K562 (cell line): ENCODE results near the gene DNAH10. TPM values are rescaled to one million over a fixed set of nuclear protein-coding genes. Genes with fewer than 3 reads are reported as not detected.

Experiments used
- ATAC-seq: fragments of 200-7000 bp; cut with Tn5 transposase; 3 replicates; pipeline ENCODE4 v1.9.1; 2020; ENCODE audit warnings: moderate library complexity
- BruUV-seq: library from RNA; stranded (reverse); fragments of 400-500 nt; replicated peaks from 2 replicates; lab custom pipeline; 2021; lab: Mats Ljungman, UMichigan
- CTCF ChIA-PET: fragments of 300-600 bp; formaldehyde crosslinking; extraction: SDS; loops from one replicate; lab custom pipeline; 2021; ENCODE audit warnings: low intra/inter-chr PET ratio; lab: Yijun Ruan, JAX
- POLR2A ChIA-PET: fragments of 300-600, 350-650 bp; sonication (Branson Sonifier 250); formaldehyde crosslinking; extraction: SDS; loops from one replicate; lab custom pipeline; 2021; ENCODE audit warnings: antibody characterized with exemption, inconsistent platforms; lab: Yijun Ruan, JAX
- DNase-seq, 4 experiments: peaks; one replicate each; pipeline versions ENCODE4 v3.0.0 to v3.0.0-alpha.2; 2011 to 2018; ENCODE audit warnings: low spot score in 3 of 4, mixed read lengths in 3 of 4; ENCODE audit errors: extremely low read depth in 1 of 4
- FAIRE-seq: peaks from 2 replicates; lab custom pipeline; 2011; peaks lifted over from hg19 to GRCh38; lab: Jason Lieb, UNC
- H2AFZ ChIP-seq: 2 replicates; pipeline ENCODE4 v1.6.0; 2011; ENCODE audit warnings: low read depth, low read length, control low read depth, inconsistent platforms
- H3K27ac ChIP-seq: fragments of 200-600 bp; 3 replicates; pipeline ENCODE4 v1.8.0; 2011; ENCODE audit warnings: low read depth, mild to moderate bottlenecking, control low read depth, inconsistent platforms, low read length, moderate library complexity, mixed read lengths; ENCODE audit errors: extremely low read depth
- H3K27me3 ChIP-seq, 2 experiments: fragments of 300-600 bp in 1 of 2; 2 replicates in 1 of 2; 3 replicates in 1 of 2; pipeline versions ENCODE4 v1.6.0 to v1.8.0; 2011; ENCODE audit warnings: inconsistent platforms in 2 of 2, low read length in 2 of 2, mild to moderate bottlenecking in 1 of 2, mixed read lengths in 1 of 2, moderate library complexity in 1 of 2; ENCODE audit not compliant: control insufficient read depth in 2 of 2, insufficient read depth in 2 of 2
- H3K36me3 ChIP-seq: fragments of 300-600 bp; 3 replicates; pipeline ENCODE4 v1.8.0; 2011; ENCODE audit warnings: mild to moderate bottlenecking, low read length, inconsistent platforms; ENCODE audit not compliant: control insufficient read depth, insufficient read depth
- H3K4me1 ChIP-seq, 2 experiments: fragments of 200-600 bp in 1 of 2; replicated peaks in 1 of 2; 2 replicates in 1 of 2; 3 replicates in 1 of 2; pipeline versions ENCODE4 v1.5.1 to v1.8.0; 2011; ENCODE audit warnings: inconsistent platforms in 2 of 2, low read length in 2 of 2, mild to moderate bottlenecking in 1 of 2, mixed read lengths in 1 of 2, moderate library complexity in 1 of 2; ENCODE audit not compliant: control insufficient read depth in 2 of 2, insufficient read depth in 2 of 2
- H3K4me2 ChIP-seq: 2 replicates; pipeline ENCODE4 v1.6.1; 2011; ENCODE audit warnings: low read length, control low read depth, inconsistent platforms, mixed read lengths; ENCODE audit not compliant: insufficient read depth
- H3K4me3 ChIP-seq: fragments of 200-600 bp; sonication (generic), shearing (Covaris generic); 2 replicates; pipeline ENCODE4 v1.5.1; 2016; ENCODE audit warnings: control low read depth, inconsistent platforms
- H3K79me2 ChIP-seq: fragments of 200-600 bp; 3 replicates; pipeline ENCODE4 v1.8.0; 2011; ENCODE audit warnings: low read length, inconsistent platforms; ENCODE audit not compliant: control insufficient read depth, insufficient read depth
- H3K9ac ChIP-seq, 2 experiments: 2 replicates each; pipeline versions ENCODE4 v1.6.0 to v1.6.1; 2011; ENCODE audit warnings: low read depth in 2 of 2, low read length in 2 of 2, control low read depth in 1 of 2, inconsistent platforms in 1 of 2, mild to moderate bottlenecking in 1 of 2, mixed read lengths in 1 of 2; ENCODE audit not compliant: insufficient read depth in 1 of 2
- H3K9me1 ChIP-seq: one replicate; pipeline ENCODE4 v1.6.0; 2011; ENCODE audit warnings: inconsistent platforms, mild to moderate bottlenecking, low read length, moderate library complexity; ENCODE audit not compliant: control insufficient read depth, insufficient read depth
- H3K9me3 ChIP-seq: replicated peaks from 2 replicates; pipeline ENCODE4 v1.5.1; 2011; ENCODE audit warnings: low read depth, low read length, inconsistent platforms; ENCODE audit not compliant: control insufficient read depth, insufficient read depth
- H4K20me1 ChIP-seq: replicated peaks from 2 replicates; pipeline ENCODE4 v1.6.1; 2011; ENCODE audit warnings: low read length, inconsistent platforms, mixed read lengths; ENCODE audit not compliant: control insufficient read depth, insufficient read depth
- ARHGAP35 ChIP-seq: fragments of 450-650 bp; IDR thresholded peaks from 2 replicates; pipeline ENCODE4 v1.6.1; 2018; ENCODE audit not compliant: partially characterized antibody
- CBX5 ChIP-seq: IDR thresholded peaks from 2 replicates; pipeline ENCODE4 v1.6.1; 2014; ENCODE audit warnings: low read depth, borderline replicate concordance
- DPF2 ChIP-seq: fragments of 450-650 bp; IDR thresholded peaks from 2 replicates; pipeline ENCODE4 v1.6.1; 2016
- GATA2 ChIP-seq: sonication (generic); formaldehyde crosslinking; IDR thresholded peaks from 2 replicates; pipeline ENCODE4 v1.4.0; 2020; ENCODE audit warnings: mild to moderate bottlenecking, missing genetic modification reagents
- HNRNPUL1 ChIP-seq: fragments of 200-400 bp; formaldehyde crosslinking; IDR thresholded peaks from 2 replicates; pipeline ENCODE4 v1.6.1; 2017; ENCODE audit warnings: low read length
- PML ChIP-seq: IDR thresholded peaks from 2 replicates; pipeline ENCODE4 v1.6.1; 2012; ENCODE audit warnings: low read length, inconsistent platforms
- POLR2AphosphoS2 ChIP-seq: IDR thresholded peaks from 2 replicates; pipeline ENCODE4 v1.6.1; 2012; ENCODE audit warnings: low read length, improper control_type of control experiment
- SIN3A ChIP-seq, 2 experiments: fragments of 150-350 bp in 1 of 2; IDR thresholded peaks; 2 replicates each; pipeline ENCODE4 v1.6.1; 2011 to 2016; ENCODE audit warnings: borderline replicate concordance in 2 of 2, low read depth in 2 of 2, low read length in 2 of 2, mild to moderate bottlenecking in 2 of 2, moderate library complexity in 2 of 2; ENCODE audit not compliant: control insufficient read depth in 1 of 2
- SNAPC5 ChIP-seq: fragments of 250-450 bp; sonication (Bioruptor Pico); IDR thresholded peaks from 2 replicates; pipeline ENCODE4 v1.8.0; 2021; ENCODE audit warnings: moderate library complexity, mild to moderate bottlenecking, inconsistent platforms
- ZKSCAN3 ChIP-seq: fragments of 250-450 bp; sonication (Bioruptor Pico); IDR thresholded peaks from 2 replicates; pipeline ENCODE4 v1.4.0; 2020
- ZNF212 ChIP-seq: fragments of 450-650 bp; formaldehyde crosslinking; IDR thresholded peaks from 2 replicates; pipeline ENCODE4 v1.4.0; 2020; ENCODE audit warnings: mild to moderate bottlenecking
- ZNF586 ChIP-seq: fragments of 450-650 bp; formaldehyde crosslinking; conservative IDR thresholded peaks from 2 replicates; pipeline ENCODE4 v1.4.0; 2020; ENCODE audit warnings: mild to moderate bottlenecking, moderate library complexity
- WGBS: fragments of 100-300 bp; shearing (Covaris generic); methylation state at CpG from one replicate; pipeline ENCODE4 v1.1.6; 2016; ENCODE audit warnings: low coverage, mixed read lengths; ENCODE audit not compliant: insufficient coverage; ENCODE audit errors: missing lambda C conversion rate; 5-methylcytosine and 5-hydroxymethylcytosine counted together
- in situ Hi-C: fragments of 300-500 bp; cut with MboI; formaldehyde crosslinking; loops from 4 replicates; pipeline ENCODE4 v1.15.0; 2018; ENCODE audit warnings: inconsistent platforms, mixed read lengths
- intact Hi-C: fragments of 100-400 bp; cut with micrococcal nuclease; formaldehyde crosslinking; loops from 2 replicates; pipeline ENCODE4 v1.14.2; 2022
- polyA plus RNA-seq, 8 experiments: library from polyadenylated mRNA; depleted of rRNA in 4 of 8; stranded (reverse) in 5 of 8; unstranded in 3 of 8; fragments of >200 nt; fragmentation: Nextera tagmentation in 2 of 8; fragmentation: Illumina TruSeq in 1 of 8; extraction: Ambion mirVana in 2 of 8; extraction: Trizol in 1 of 8; gene quantifications; 2 replicates each; pipeline versions ENCODE4 v1.2.1 to v1.2.3, GENCODE V29; 2011 to 2014; ENCODE audit warnings: inconsistent platforms in 1 of 8, missing spikeins in 1 of 8
- total RNA-seq, 7 experiments: library from RNA; depleted of rRNA in 6 of 7; stranded (reverse); fragments of >200 nt in 6 of 7; fragmentation: Illumina TruSeq in 2 of 7; extraction: Trizol in 2 of 7; gene quantifications; 2 replicates each; pipeline versions ENCODE4 v1.2.1 to v1.2.3, GENCODE V29; 2011 to 2021; ENCODE audit warnings: low replicate concordance in 1 of 7
- TF ChIP-seq, protein P1 (sequence below): fragments of 200-600 bp; sonication (generic); IDR thresholded peaks from one replicate; pipeline ENCODE4 v1.6.1; 2012; ENCODE audit warnings: mild to moderate bottlenecking, low read depth, low read length, inconsistent platforms

DNAH10 gene
- total and polyA plus RNA-seq, 9 of the 15 experiments (the other 6 are each of a cell fraction or from before 2014, with no cell fraction given) = 0.01 to 0.06 (median 0.04) TPM; not detected in 1

- Histone ChIP-seq H3K4me1 (peaks cover 0 to 4% of the 10 kb centered on the region in 2 experiments; a peak in 4 of 5 replicates), H3K4me3 (no peak overlapping the region), H3K79me2 (no peaks in the 10 kb centered on the region), H3K36me3 (no peaks in the 10 kb centered on the region), H3K9me1 (no peaks in the 10 kb centered on the region), H3K27me3 (peaks cover 56 to 94% of the 10 kb centered on the region in 2 experiments), H3K4me2 (no peak overlapping the region), H3K9ac (no peak overlapping the region), H4K20me1 (peaks cover 10% of the 10 kb centered on the region), H3K27ac (no peak overlapping the region), H3K9me3 (no peaks in the 10 kb centered on the region), H2AFZ (no peak overlapping the region)
- ChIA-PET CTCF (no interaction called here), POLR2A (interaction anchor here (0.5 to 1.2 kb wide), 3 partner anchors 8 to 76 kb away, joined by 3 to 4 read pairs (median 3); no protein-coding TSS in a partner anchor)
- WGBS = 10% methylated on average over 9 of the region's 9 CpGs
- in situ Hi-C loops (no loop called here), intact Hi-C loops (loop anchor here (5.0 kb wide), 1 partner anchor 128 kb away; no protein-coding TSS in a partner anchor)
- no TSS peak for BruUV-seq
- FAIRE-seq = no peak
- no peak for ATAC-seq
- DNase-seq = no peak
- no peak for TF ChIP-seq POLR2AphosphoS2
- TF ChIP-seq GATA2 = no peak
- TF ChIP-seq, protein P1, sequence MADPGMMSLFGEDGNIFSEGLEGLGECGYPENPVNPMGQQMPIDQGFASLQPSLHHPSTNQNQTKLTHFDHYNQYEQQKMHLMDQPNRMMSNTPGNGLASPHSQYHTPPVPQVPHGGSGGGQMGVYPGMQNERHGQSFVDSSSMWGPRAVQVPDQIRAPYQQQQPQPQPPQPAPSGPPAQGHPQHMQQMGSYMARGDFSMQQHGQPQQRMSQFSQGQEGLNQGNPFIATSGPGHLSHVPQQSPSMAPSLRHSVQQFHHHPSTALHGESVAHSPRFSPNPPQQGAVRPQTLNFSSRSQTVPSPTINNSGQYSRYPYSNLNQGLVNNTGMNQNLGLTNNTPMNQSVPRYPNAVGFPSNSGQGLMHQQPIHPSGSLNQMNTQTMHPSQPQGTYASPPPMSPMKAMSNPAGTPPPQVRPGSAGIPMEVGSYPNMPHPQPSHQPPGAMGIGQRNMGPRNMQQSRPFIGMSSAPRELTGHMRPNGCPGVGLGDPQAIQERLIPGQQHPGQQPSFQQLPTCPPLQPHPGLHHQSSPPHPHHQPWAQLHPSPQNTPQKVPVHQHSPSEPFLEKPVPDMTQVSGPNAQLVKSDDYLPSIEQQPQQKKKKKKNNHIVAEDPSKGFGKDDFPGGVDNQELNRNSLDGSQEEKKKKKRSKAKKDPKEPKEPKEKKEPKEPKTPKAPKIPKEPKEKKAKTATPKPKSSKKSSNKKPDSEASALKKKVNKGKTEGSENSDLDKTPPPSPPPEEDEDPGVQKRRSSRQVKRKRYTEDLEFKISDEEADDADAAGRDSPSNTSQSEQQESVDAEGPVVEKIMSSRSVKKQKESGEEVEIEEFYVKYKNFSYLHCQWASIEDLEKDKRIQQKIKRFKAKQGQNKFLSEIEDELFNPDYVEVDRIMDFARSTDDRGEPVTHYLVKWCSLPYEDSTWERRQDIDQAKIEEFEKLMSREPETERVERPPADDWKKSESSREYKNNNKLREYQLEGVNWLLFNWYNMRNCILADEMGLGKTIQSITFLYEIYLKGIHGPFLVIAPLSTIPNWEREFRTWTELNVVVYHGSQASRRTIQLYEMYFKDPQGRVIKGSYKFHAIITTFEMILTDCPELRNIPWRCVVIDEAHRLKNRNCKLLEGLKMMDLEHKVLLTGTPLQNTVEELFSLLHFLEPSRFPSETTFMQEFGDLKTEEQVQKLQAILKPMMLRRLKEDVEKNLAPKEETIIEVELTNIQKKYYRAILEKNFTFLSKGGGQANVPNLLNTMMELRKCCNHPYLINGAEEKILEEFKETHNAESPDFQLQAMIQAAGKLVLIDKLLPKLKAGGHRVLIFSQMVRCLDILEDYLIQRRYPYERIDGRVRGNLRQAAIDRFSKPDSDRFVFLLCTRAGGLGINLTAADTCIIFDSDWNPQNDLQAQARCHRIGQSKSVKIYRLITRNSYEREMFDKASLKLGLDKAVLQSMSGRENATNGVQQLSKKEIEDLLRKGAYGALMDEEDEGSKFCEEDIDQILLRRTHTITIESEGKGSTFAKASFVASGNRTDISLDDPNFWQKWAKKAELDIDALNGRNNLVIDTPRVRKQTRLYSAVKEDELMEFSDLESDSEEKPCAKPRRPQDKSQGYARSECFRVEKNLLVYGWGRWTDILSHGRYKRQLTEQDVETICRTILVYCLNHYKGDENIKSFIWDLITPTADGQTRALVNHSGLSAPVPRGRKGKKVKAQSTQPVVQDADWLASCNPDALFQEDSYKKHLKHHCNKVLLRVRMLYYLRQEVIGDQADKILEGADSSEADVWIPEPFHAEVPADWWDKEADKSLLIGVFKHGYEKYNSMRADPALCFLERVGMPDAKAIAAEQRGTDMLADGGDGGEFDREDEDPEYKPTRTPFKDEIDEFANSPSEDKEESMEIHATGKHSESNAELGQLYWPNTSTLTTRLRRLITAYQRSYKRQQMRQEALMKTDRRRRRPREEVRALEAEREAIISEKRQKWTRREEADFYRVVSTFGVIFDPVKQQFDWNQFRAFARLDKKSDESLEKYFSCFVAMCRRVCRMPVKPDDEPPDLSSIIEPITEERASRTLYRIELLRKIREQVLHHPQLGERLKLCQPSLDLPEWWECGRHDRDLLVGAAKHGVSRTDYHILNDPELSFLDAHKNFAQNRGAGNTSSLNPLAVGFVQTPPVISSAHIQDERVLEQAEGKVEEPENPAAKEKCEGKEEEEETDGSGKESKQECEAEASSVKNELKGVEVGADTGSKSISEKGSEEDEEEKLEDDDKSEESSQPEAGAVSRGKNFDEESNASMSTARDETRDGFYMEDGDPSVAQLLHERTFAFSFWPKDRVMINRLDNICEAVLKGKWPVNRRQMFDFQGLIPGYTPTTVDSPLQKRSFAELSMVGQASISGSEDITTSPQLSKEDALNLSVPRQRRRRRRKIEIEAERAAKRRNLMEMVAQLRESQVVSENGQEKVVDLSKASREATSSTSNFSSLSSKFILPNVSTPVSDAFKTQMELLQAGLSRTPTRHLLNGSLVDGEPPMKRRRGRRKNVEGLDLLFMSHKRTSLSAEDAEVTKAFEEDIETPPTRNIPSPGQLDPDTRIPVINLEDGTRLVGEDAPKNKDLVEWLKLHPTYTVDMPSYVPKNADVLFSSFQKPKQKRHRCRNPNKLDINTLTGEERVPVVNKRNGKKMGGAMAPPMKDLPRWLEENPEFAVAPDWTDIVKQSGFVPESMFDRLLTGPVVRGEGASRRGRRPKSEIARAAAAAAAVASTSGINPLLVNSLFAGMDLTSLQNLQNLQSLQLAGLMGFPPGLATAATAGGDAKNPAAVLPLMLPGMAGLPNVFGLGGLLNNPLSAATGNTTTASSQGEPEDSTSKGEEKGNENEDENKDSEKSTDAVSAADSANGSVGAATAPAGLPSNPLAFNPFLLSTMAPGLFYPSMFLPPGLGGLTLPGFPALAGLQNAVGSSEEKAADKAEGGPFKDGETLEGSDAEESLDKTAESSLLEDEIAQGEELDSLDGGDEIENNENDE = no peak
- no peak for TF ChIP-seq DPF2
- no peak for TF ChIP-seq ZNF586 (CRISPR knock-in tag)
- no peak for TF ChIP-seq PML
- TF ChIP-seq HNRNPUL1 = no peak
- no peak for TF ChIP-seq CBX5
- TF ChIP-seq ZNF212 (CRISPR knock-in tag) = no peak
- no peak for TF ChIP-seq SIN3A (IDR thresholded peaks at IDR 0.05; ENCODE audit: borderline replicate concordance in 2 of 2, control insufficient read depth in 1 of 2, low read depth in 2 of 2, low read length in 2 of 2)
- TF ChIP-seq ZKSCAN3 (CRISPR knock-in tag) = no peak
- no peak for TF ChIP-seq SNAPC5
- no peak for TF ChIP-seq ARHGAP35
Measured at GRCh38 chr12:123929946-123930583, 168.0 kb downstream of the DNAH10 start.
